Measurements from ENCODE around the gene CECR2. TPM values are rescaled to one million over a fixed set of nuclear protein-coding genes. Genes with fewer than 3 reads are reported as not detected.

Gene CECR2
- total and polyA plus RNA-seq, 10 of the 15 experiments (the other 5 are each of a cell fraction or from before 2014, with no cell fraction given): 0.01 to 0.08 (median 0.01) TPM; not detected in 7

DNA sequence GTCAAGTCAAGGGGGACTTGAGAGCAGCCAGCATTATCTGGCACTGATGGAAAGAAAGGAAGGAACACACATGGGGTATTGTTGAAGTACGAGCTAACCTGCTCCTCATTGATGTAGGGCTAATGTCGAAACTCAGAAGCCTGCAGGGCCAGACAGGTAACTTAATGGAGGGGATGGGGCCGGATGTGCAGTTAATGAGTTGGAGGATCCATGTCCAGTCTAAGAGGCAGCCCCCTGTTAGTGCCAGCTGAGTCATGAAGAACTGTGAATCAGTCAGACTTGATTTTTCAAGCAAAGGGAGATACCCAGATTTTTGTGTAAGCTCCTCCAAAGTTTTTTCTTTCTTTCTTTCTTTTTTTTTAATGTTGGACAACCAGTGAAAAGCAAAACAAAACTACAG is 65.6 kb downstream of the CECR2 start:
- intact Hi-C loops (cut with micrococcal nuclease; ENCODE audit: unreplicated experiment) (no loop called here), in situ Hi-C loops (cut with MboI) (no loop called here)
- Histone ChIP-seq H3K27ac (ENCODE audit: control insufficient read depth, insufficient read depth) (no peak overlapping the region), H3K9ac (ENCODE audit: control insufficient read depth, insufficient read depth, low read length) (no peak overlapping the region), H3K79me2 (ENCODE audit: control insufficient read depth, insufficient read depth, low read length) (no peaks in the 10 kb centered on the region), H3K4me3 (no peak overlapping the region), H3K36me3 (ENCODE audit: control insufficient read depth in 2 of 2, insufficient read depth in 2 of 2, low read length in 1 of 2) (no peaks in the 10 kb centered on the region), H3K4me1 (ENCODE audit: control insufficient read depth, insufficient read depth, low read length) (peaks cover 5% of the 10 kb centered on the region; the same call in 1 of the 2 replicates), H4K20me1 (ENCODE audit: control insufficient read depth, insufficient read depth) (no peaks in the 10 kb centered on the region), H3K4me2 (ENCODE audit: control insufficient read depth, insufficient read depth) (no peak overlapping the region), H3K9me3 (replicated peaks; ENCODE audit: control insufficient read depth, insufficient read depth, low read length) (no peaks in the 10 kb centered on the region), H2AFZ (ENCODE audit: control insufficient read depth, low read depth, low read length) (no peak overlapping the region), H3K27me3 (replicated peaks in 1 of 2; ENCODE audit: control insufficient read depth in 2 of 2, insufficient read depth in 2 of 2, low read length in 1 of 2) (no peaks in the 10 kb centered on the region)
- DNase-seq (ENCODE audit: low read depth, low spot score): no peak
- SMC1A ChIA-PET (ENCODE audit: uncharacterized antibody, unreplicated experiment): no interaction called here
- 21% methylated on average over 3 of the region's 3 CpGs for WGBS (ENCODE audit: insufficient coverage, insufficient replicate concordance, low lambda C conversion rate, missing lambda C conversion rate)
- RAD21 ChIA-PET (ENCODE audit: unreplicated experiment): no interaction called here
- POLR2A ChIA-PET: no interaction called here
- FAIRE-seq: no peak
- TF ChIP-seq, protein P1, sequence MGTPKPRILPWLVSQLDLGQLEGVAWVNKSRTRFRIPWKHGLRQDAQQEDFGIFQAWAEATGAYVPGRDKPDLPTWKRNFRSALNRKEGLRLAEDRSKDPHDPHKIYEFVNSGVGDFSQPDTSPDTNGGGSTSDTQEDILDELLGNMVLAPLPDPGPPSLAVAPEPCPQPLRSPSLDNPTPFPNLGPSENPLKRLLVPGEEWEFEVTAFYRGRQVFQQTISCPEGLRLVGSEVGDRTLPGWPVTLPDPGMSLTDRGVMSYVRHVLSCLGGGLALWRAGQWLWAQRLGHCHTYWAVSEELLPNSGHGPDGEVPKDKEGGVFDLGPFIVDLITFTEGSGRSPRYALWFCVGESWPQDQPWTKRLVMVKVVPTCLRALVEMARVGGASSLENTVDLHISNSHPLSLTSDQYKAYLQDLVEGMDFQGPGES (IDR thresholded peaks at IDR 0.05): no peak
- no peak for TF ChIP-seq RELA (IDR thresholded peaks at IDR 0.05; ENCODE audit: borderline replicate concordance, partially characterized antibody)
- TF ChIP-seq NR2C2 (IDR thresholded peaks at IDR 0.05; ENCODE audit: borderline replicate concordance, control insufficient read depth, insufficient read length, low read depth): no peak
- no peak for TF ChIP-seq IRF4 (IDR thresholded peaks at IDR 0.05; ENCODE audit: low read depth, low read length)
- no peak for TF ChIP-seq YBX1 (IDR thresholded peaks at IDR 0.05)
- TF ChIP-seq SIX5 (IDR thresholded peaks at IDR 0.05; ENCODE audit: low read depth, low read length, severe bottlenecking): no peak
- TF ChIP-seq, protein P2, sequence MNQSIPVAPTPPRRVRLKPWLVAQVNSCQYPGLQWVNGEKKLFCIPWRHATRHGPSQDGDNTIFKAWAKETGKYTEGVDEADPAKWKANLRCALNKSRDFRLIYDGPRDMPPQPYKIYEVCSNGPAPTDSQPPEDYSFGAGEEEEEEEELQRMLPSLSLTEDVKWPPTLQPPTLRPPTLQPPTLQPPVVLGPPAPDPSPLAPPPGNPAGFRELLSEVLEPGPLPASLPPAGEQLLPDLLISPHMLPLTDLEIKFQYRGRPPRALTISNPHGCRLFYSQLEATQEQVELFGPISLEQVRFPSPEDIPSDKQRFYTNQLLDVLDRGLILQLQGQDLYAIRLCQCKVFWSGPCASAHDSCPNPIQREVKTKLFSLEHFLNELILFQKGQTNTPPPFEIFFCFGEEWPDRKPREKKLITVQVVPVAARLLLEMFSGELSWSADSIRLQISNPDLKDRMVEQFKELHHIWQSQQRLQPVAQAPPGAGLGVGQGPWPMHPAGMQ (IDR thresholded peaks at IDR 0.05; ENCODE audit: borderline replicate concordance): no peak
- TF ChIP-seq CBX5 (IDR thresholded peaks at IDR 0.05; ENCODE audit: low read depth): no peak
- no peak for TF ChIP-seq ZBED1 (IDR thresholded peaks at IDR 0.05; ENCODE audit: borderline replicate concordance)
- no peak for TF ChIP-seq NFYB (IDR thresholded peaks at IDR 0.05; ENCODE audit: insufficient read depth, low read depth, low read length)
- TF ChIP-seq STAT1 (conservative IDR thresholded peaks at IDR 0.05): no peak
- TF ChIP-seq FOXK2 (IDR thresholded peaks at IDR 0.05): no peak
- TF ChIP-seq CHD1 (IDR thresholded peaks at IDR 0.05; ENCODE audit: low read depth, low read length): no peak
- TF ChIP-seq, protein P3, sequence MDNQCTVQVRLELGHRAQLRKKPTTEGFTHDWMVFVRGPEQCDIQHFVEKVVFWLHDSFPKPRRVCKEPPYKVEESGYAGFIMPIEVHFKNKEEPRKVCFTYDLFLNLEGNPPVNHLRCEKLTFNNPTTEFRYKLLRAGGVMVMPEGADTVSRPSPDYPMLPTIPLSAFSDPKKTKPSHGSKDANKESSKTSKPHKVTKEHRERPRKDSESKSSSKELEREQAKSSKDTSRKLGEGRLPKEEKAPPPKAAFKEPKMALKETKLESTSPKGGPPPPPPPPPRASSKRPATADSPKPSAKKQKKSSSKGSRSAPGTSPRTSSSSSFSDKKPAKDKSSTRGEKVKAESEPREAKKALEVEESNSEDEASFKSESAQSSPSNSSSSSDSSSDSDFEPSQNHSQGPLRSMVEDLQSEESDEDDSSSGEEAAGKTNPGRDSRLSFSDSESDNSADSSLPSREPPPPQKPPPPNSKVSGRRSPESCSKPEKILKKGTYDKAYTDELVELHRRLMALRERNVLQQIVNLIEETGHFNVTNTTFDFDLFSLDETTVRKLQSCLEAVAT (IDR thresholded peaks at IDR 0.05): no peak
- TF ChIP-seq FOS (IDR thresholded peaks at IDR 0.05; ENCODE audit: borderline replicate concordance, extremely low read depth, insufficient read length): no peak
- TF ChIP-seq PML (IDR thresholded peaks at IDR 0.05; ENCODE audit: low read length): no peak
- no peak for TF ChIP-seq NFIC (IDR thresholded peaks at IDR 0.05; ENCODE audit: low read depth, low read length)
- ATAC-seq: no peak
- BruUV-seq (replicated peaks): no TSS peak
- CTCF ChIA-PET: no interaction called here
